Activated CD4-positive, alpha-beta T cell treated with anti-CD3 and anti-CD28 coated beads for 48 hours (primary cell): ENCODE data around the gene RAP1GAP2.

Experiments
- DNase-seq: peaks from one replicate; pipeline ENCODE4 v3.0.0-alpha.2; 2020

The RAP1GAP2 gene

DNA sequence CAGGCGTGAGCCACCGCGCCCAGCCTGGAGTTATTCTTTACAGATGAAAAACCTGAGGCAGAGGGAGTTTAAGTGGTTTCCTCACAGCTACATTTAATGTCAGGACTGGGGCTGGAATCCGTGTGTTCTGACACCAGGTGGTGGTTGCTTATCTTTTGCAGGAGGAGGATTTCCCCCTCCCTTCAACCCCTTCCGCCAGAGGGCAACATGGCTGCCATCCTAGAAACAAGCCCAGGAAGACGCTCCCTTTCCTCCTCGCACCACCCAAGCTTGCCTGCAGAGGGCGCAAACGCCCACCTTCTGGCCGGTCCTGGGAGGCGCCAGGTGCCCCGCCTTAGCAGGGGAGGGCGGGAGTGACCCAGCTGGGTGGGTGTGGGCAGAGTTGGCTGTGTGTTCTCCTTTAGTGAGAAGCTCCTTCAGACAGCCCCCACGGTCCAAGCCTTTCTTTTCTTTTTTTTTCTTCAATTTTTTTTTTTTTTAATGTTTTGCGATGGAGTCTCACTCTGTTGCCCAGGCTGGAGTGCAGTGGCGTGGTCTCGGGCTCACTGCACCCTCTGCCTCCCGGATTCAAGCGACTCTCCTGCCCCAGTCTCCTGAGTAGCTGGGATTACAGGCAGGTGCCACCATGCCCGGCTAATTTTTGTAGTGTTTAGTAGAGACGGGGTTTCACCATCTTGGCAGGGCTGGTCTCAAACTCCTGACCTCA lies 9.9 kb upstream of the RAP1GAP2 start:
- peak; percentile 95 for DNase-seq

DNA sequence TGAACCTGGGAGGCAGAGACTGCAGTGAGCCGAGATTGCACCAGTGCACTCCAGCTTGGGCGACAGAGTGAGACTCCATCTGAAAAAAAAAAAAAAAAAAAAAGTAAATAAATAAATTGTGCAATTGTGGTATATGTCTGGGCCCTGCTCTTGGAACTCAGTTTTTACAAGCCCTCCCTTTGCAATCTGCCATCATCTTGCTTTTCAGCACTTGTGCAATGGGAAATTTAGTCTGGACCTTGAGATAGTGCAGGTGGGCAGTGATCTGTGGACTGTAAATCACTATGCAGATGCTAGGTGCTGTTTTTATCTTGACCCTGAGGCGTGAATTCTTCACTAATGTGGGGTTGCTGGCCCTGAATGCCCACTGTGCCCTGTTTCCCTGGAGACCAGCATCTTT lies 6.5 kb upstream of the RAP1GAP2 start:
- DNase-seq: no peak

DNA sequence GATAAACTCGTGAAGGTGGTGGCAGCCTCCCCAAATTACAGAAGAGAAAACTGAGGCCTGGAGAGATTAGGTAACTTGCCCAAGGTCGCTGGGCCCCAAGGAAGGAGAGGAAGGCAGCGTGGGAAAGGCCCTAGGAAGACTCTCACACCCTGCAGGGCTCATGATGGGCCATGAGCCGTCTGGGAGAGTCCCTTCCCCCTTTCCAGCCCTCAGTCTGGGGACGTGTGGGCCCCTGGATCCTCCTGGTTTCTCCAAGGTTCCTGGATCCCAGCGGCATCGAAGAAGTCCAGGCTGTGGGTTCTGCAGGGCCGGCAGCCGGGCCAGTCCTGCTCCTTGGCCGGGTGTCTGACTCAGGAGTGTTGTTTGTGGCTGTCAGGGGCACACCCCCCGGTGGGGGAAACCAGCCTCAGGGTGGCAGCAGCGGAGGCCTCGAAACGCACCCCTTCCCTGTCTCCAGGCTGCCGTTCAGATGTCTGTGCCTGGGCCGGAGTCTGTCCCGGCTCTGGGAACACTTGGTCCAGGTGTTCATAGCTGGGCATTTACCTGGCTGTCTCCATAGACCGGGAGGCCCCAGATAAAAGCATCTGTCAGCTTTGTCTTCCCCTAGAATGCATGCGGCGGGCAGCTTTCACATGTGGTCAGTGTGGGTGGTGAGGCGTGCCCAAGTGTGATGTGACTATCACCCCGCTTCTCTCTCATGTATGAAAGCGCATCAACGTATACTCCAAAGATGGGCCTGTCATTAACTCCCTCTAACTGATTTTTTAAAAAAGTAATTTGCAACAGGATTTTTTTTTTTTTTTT lies 3.7 kb upstream of the RAP1GAP2 start:
- peak; percentile 77 for DNase-seq

DNA sequence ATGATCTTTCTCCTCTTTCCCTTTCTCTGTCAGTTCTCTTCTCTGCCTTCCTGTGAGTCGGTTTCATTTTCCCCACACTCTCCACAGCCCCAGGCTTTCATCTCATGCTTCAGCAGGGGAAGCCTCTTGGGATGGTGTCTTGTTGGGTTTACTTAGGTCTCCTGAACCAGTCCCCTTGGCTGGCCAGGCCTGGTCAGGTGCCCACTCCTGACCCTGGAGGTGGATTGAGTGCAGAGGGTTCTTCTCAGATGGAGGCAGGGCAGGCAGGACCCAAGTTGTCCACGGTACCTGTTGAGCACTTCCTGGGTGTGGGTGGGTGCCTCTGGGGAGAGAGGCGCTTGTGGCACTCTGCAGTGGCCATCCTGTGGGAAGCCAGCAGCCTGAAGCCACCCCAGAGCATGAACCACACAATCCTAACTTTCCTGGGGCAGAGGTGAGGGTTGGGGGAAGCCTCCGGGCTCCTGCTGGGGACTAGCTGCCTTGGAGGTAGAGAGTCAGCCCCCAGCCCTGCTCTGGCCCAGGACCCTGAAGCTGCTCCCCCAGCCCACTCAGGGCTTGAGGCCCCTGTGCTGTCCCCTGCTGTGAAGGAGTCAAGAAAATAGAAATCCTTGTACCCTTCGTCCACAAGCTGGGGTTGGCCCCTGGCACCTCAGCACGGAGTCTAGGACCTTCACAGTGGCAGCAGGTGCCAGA lies 2.0 kb upstream of the RAP1GAP2 start:
- no peak for DNase-seq

DNA sequence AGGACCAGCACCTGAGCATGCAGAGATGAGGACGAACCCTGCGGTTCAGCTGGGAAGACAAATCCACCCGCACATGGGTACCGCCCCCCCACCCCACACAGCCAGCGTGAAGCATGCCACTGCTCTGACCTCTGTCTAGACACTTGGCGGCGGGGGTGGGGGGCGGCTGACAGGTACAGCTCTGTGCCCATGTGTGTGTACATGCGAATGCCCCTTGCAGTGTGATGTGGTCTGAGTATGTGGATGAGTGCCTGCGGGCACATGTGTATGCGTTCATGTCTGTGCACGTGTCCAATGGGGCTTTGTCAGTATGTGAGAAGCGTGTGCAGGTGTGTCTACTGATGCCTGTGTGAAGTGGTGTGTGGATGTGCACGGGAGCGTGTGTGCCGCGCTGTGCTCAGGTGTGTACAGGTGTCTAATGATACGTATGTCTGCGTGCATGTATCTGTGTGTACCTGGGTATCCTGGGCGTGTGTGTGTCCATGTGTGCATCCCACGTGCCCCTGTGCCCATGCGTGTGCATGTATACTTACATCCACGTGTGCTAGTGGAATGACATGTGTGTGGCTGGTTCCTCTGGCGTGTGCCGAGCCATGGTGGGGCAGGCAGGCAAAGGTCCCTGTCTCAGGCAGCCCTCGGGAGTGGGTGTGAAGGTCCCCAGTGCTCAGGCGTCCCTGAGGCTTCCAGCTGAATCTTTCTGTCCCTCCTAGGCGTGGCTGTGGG lies 636 bp upstream of the RAP1GAP2 start:
- no peak for DNase-seq

DNA sequence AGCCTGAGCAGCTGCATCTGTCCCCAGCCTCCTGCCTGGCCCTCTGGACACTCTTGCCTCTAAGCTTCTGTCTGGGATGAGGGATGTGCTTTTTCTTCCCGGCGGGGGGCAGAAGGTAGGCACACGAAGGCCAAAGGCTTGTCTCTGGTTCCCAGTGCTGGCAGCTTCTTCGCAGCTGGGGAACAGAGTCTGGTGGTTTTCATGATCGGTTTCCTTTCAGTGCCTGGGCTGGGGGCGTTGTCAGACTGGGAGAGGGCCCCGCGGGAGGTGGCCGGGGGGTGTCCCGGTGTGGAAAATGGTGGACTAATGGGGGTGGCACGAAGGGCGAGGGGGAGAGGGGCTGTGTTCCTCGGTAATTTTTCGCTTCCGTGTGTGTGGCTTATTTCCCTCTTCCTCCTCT lies 988 bp downstream of the RAP1GAP2 start:
- no peak for DNase-seq

DNA sequence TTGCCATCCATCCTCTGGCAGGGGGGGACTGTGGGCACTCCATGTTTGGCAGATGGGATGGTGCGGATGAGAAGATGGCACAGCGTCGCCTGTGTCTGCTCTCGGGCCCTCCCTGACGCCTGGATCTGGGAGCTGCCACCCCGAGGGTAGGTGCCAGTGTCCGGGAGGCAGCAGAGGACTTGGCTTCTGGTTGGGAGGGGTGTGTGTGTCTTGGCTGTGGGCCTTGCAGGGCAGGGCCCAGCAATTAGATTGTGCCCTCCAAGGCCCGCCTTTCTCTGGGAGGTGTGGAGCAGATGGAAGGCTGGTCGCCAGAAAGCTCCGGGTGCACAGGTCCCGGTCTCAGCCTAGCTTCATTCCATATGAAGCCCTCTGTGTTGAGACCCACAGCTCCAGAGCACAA lies 1.4 kb downstream of the RAP1GAP2 start:
- DNase-seq: no peak

DNA sequence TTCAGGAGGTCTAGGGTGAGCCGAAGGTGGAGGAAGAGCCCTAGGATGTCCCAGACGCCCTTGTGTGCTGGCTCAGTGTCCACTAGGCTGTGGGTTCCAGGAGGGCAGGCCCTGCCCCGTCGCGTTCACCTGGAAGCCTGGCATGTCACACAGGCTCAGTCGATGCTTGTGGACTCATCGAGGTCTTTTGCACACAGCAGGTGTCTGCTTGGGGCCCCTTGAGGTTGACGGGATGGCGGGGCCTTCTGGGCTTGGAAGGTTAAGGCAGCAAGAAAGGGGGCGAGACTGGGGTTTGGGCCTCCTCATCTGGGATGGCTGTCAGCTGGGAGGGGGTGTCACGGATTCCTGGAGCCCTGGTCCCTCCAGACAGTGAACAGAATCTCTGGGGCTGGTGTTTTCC lies 1.9 kb downstream of the RAP1GAP2 start:
- no peak for DNase-seq

DNA sequence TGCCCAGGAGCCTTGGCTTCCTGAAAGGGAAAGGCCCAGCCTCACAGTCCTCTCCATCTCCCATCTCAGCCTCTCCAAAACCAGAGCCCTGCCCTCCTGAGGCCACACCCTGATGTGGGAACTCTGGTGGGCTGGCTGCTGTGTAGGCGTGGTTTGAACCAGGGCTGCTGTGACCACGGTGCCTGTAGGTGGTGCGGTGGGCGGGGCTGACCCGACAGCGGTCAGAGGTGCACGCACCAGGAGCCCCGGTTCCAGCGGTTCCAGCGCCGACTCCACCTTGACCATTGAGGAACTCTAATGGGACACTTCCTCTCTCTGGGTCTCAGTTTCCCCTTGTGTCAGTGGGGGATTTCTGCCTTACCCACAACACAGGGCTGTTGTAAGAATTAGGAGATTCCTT lies 2.4 kb downstream of the RAP1GAP2 start:
- no peak for DNase-seq

DNA sequence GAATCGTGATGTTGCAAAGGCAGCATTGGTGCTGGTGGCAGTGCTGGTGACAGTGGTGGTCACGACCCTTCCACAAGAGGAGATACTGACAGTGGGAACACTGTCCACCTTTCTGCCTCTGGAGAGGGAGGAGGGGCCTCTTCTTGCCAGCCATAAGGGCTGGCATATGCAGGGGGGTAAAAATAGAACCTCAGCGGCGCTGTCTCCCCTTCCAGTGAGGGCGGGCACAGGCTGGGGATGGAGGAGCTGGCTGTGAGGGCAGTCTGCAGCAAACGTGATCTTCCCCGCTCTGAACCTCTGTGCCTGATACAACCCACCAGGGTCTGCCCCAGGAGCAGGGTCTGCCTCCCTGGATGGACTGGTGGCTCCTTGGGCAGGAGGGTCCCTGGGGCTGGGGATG lies 3.4 kb downstream of the RAP1GAP2 start:
- DNase-seq: no peak

DNA sequence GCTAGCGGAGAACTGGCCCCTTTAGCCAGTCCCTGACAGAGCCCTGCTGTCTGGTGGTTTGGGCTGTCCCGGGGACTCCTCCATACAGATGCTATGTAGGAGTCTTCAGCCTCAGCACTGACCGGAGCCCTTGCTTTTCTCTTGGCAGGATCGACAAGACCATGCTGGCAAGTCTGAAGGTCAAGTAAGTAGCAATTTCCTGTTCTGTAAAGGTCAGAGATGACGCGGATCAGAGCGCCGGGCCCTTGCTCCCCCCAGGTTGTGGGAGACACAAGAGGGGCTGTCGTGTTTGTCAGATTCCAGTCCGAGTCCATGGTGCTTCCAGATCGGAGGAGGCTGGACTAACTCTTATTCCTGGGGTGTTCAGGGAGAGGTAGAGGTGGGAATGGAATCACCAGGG lies 4.1 kb downstream of the RAP1GAP2 start:
- DNase-seq: no peak

DNA sequence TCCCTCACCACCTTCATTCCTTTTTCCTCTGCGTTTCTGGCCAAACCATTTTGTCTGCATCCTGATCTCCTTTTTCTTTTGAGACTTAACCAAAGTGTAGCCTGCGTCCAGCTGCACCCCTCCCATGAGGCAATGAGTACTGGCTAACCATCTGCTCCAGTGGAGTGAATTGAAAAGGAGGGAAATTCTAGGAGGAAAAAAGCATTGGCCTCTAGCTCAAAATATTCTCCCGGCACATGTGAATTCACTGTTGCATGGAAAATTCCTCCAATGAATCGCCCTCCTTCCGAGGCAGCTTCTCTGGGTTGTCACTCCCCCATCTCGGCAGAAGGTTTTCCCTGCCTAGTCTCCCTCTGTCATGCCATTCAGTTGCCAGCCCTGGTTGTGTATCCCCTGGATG lies 5.6 kb downstream of the RAP1GAP2 start:
- DNase-seq: no peak

DNA sequence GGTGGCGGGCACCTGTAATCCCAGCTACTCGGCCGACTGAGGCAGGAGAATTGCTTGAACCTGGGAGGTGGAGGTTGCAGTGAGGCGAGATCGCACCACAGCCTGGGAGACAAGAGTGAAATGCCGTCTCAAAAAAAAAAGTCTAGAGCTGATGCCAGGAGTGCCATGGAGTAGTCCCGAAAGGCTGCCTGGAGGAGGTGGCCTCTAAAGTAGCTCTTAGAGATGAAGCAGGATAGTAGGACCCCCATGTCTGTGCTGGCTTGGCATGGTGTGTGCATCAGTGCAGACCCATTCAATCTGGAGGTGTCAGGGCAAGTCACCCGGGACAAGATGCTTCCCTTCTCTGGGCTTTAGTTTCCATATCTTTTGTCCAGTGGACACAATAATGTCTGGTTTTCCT lies 6.3 kb downstream of the RAP1GAP2 start:
- DNase-seq: no peak

DNA sequence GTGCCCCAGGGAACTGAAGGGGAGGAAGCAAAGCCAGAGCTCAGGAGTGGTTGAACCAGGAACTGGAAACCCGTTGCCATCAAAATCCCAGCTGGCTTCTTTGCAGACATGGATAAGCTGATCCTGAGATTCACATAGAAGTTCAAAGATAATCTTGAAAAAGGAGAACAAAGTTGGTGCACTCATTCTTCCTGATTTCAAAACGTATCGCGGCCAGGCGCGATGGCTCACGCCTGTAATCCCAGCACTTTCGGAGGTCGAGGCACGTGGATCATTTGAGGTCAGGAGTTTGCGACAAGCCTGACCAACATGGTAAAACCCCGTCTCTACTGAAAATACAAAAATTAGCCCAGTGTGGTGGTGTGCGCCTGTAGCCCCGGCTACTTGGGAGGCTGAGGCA lies 7.1 kb downstream of the RAP1GAP2 start:
- DNase-seq: no peak

DNA sequence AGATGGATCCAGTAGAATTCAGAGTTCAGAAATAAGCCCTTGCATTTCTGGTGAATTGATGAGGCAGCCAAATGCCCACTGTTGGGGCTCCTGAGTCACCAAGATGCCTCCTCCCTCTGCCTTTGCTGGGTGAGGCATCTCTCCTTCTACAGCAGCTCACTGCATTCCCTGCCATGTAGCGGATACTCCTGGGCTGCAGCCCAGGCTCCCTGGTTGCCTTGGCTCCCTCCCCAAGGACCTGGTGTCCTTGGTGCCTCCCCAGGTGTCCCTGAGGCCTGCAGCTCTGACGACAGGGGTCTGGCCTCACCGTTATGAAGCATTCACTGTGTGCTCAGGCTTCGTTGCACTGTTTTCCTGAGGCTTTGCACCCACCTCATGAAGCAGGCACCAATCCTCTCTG lies 7.7 kb downstream of the RAP1GAP2 start:
- DNase-seq: no peak

DNA sequence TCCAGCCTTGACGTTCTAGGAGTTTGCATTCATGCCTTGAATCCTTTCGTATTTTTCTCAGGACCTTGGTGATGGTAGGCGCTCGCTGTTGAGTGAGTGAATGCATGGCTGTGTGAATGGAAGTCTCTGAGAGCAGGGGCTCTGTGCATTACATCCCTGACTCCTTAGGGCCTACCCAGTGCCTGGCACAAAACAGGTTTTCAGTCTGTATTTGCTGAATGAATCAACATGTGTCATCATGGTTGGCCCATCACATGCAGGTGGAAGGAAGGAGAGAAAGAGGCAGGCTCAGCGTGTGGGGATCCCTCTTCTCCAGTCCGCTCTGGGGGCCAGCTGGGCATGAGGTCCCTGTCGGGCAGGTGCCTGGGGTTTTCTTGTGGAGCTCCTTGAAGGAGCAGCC lies 8.7 kb downstream of the RAP1GAP2 start:
- no peak for DNase-seq

DNA sequence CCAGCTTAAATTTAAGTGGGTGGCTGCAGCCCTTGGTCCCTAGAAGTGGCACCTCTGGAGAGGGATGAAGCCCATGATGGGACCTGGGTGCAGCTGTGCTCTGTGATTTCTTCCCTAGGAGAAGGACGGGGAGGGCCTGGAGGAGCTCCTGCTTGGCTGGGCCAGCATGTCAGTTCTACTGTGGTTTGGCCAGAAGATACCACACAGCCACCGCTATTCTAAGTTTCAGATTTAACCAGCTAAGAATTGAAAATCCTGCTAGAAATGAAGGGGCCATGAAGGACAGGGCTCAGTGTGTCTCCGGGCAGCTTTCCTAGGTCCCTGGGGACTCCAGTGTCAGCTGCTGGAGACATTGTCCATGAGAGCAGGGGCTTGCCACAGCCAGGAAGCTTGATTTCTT lies 9.7 kb downstream of the RAP1GAP2 start:
- no peak for DNase-seq

DNA sequence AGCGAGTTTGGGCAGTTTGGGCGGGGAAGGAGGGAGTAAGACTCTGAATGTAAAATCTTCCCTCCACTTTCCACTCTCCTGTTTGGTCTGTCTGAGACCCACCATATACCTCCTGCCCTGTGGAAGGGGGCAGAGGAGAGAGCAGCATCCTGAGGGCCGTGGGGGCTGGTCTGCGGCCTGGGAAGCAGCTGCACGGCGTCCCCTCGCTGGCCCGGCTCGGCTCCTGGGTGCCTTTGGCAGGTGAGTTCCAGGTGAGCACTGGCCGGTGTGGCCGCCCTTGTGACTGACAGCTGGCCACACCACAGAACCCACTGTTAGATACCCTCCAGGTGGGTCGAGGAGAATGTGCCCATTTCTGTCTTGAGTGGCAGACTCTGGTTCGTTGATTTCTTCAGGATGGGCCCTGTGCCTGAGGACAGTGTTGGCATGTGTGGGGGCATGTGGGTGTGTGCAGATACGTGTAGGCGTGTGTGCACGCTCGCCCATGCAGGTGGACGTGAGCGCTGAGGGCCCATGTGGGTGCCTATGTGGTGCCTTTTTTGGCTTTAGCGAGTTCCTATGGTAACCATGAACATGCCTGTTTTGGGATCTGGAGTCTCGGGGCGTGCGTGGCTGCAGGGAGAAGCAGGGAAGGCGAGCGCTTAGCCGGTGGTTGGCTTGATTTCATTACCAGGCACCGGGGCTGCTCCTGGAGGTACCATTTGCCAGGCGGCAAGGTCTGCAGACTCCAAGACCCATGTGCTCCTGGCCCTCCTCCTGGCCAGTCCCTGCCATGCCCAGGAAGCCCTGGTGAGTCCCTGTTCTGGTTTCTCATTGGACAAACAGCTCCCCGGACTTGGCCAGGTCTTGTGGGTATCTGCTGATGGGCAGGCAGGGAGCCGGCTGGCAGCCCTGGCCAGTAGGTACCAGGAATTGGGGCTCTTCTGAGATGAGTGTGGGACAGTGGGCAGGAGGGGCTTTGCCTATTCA lies 12.4 kb downstream of the RAP1GAP2 start:
- DNase-seq: no peak

DNA sequence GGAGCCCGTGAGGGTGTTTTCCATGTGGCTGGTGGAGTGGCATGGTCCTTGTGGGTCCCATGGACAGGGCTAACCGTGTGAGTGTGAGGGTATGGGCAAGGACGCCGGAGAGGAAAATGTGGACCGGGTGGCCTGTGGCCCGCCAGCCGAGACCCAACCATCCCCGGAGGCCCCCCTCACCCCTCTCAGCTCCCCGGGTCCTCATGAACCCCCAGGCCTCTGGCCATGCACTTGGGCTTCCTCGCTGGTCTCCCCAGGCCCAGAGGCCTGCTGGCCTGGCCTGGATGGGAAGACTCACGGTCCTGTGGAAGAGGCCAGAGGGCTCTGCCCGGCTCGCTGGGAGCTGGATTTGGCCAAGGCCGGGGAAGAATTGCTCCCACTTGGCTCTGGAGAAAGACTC lies 13.1 kb downstream of the RAP1GAP2 start:
- DNase-seq: no peak

DNA sequence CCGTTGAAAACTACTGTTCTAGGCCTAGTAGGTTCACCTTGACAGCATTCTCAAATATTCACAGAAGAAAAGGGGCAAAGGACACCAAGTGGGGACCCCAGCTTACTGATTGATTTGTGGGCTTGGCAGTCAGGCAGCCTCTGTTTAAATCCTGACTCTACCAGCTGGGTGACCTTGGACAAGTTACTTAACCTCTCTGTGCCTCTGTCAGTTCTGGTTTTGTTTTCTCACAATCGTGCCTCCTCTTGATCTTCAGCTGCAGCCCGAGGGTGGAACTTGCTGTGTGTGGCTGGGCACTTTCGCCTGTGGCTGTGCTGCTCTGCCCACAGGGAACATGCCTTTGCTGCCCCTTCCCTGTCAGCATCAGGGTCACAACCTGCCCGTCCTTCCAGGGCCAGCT lies 17.8 kb downstream of the RAP1GAP2 start:
- no peak for DNase-seq

DNA sequence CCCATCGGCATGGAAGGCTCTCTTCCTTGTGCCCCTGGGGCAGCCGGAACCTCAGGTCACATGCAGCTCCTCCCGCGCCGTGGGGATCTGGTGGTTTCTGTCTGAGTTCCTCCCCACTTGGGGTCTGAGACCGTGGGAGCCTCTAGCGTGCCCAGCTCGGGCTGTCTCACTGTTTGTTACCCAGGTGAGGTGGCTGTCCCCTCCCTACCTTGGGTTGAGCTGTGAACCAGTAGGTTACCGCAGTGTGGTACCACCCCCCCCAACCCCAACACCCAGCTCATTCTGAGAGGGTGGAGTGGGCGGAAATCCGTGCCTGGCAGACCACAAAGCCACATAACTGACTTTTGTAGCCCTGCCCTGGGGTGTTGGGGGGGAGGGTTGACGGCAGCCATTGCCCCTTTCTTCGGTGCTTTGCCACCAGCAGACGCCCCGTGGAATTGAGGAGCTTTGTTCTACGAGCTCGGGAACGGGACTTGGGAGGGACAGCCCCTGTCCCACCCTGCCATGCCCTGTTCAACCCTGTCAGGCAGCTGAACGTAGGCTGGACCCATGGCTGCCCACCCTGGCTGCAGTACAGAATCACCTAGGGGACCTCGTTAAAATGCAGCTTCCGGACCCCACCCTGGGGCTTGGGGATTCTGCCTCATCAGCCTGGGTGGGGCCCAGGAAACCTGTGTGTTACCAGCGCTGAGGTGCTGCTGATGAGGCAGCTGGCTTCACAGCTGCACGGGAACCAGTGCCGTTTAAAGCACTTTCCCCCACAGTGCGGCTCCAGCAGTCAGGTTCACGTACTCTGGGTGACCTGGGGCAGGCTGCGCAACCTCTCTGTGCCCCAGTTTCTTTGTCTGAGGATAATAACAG lies 18.5 kb downstream of the RAP1GAP2 start:
- DNase-seq: peak; percentile 87
